PFSK-1 (cell line): ENCODE data around the gene TP53RK.

ENCODE experiments used
- POLR2AphosphoS5 ChIP-seq: IDR thresholded peaks from 2 replicates; pipeline ENCODE4 v1.6.1; 2012; ENCODE audit warnings: low read depth, mild to moderate bottlenecking, control low read depth, low read length, moderate library complexity
- REST ChIP-seq, 2 experiments: IDR thresholded peaks; 2 replicates each; pipeline versions ENCODE4 v1.6.1 to v1.8.0; 2011 to 2012; ENCODE audit warnings: low read depth in 2 of 2, low read length in 2 of 2, control low read depth in 1 of 2, inconsistent platforms in 1 of 2, mild to moderate bottlenecking in 1 of 2, moderate library complexity in 1 of 2; ENCODE audit not compliant: insufficient read depth in 1 of 2
- TAF1 ChIP-seq: IDR thresholded peaks from 2 replicates; pipeline ENCODE4 v1.6.1; 2012; ENCODE audit warnings: low read length, control low read depth, borderline replicate concordance; ENCODE audit not compliant: insufficient read depth

- no peak for TF ChIP-seq POLR2AphosphoS5
- no peak for TF ChIP-seq REST (IDR thresholded peaks at IDR 0.05; ENCODE audit: insufficient read depth in 1 of 2, low read depth in 2 of 2, low read length in 2 of 2)
- no peak for TF ChIP-seq TAF1
These were observed 16.1 kb upstream of the TP53RK start for GRCh38 chr20:46705378-46705729.
